Globus pallidus (tissue), 1 donor: ENCODE results near the gene PIN1.
"Not testable (repeated sequence)": the region's sequence is repeated elsewhere in the genome, so short reads cannot be mapped to it uniquely, and the experiment has no call there.

Experiments used
- DNase-seq: peaks from one replicate; pipeline ENCODE4 v3.0.0-alpha.2; 2015; ENCODE audit warnings: low spot score

The PIN1 gene

GRCh38 chr19:9834726-9835506 is at the start of gene PIN1:
PIN1 (plus strand) TSS chr19:9835318; CDS start chr19:9835345, 27 bp downstream.
- peak; percentile 98 for DNase-seq

GRCh38 chr19:9785367-9786331 is 49.5 kb upstream of the PIN1 start:
- DNase-seq = peak; percentile 91

GRCh38 chr19:9786342-9786741 is 48.8 kb upstream of the PIN1 start:
- no peak for DNase-seq

- no peak for DNase-seq
Measured at GRCh38 chr19:9786819-9787218, 48.3 kb upstream of the PIN1 start.

GRCh38 chr19:9788604-9789003 is 46.5 kb upstream of the PIN1 start:
- not testable (repeated sequence) for DNase-seq

- DNase-seq = no peak
Measured at GRCh38 chr19:9789066-9789465, 46.1 kb upstream of the PIN1 start.

- not testable (repeated sequence) for DNase-seq
Measured at GRCh38 chr19:9789579-9789978, 45.5 kb upstream of the PIN1 start.

- DNase-seq = not testable (repeated sequence)
Measured at GRCh38 chr19:9791073-9791367, 44.1 kb upstream of the PIN1 start.

- DNase-seq = peak; percentile 96
Measured at GRCh38 chr19:9791552-9792205, 43.4 kb upstream of the PIN1 start.

GRCh38 chr19:9792206-9793070 is 42.7 kb upstream of the PIN1 start:
- DNase-seq = peak; percentile 94

GRCh38 chr19:9793071-9793591 is 42.0 kb upstream of the PIN1 start:
- peak; percentile 30 for DNase-seq

- peak; percentile 85 for DNase-seq
Measured at GRCh38 chr19:9796113-9796773, 38.9 kb upstream of the PIN1 start.

- DNase-seq = no peak
Measured at GRCh38 chr19:9797871-9798270, 37.2 kb upstream of the PIN1 start.

GRCh38 chr19:9799162-9799561 is 36.0 kb upstream of the PIN1 start:
- no peak for DNase-seq

- no peak for DNase-seq
Measured at GRCh38 chr19:9801976-9802375, 33.1 kb upstream of the PIN1 start.

- DNase-seq = no peak
Measured at GRCh38 chr19:9806803-9807202, 28.3 kb upstream of the PIN1 start.

- DNase-seq = no peak
Measured at GRCh38 chr19:9808855-9809824, 26.0 kb upstream of the PIN1 start.

GRCh38 chr19:9811139-9811538 is 24.0 kb upstream of the PIN1 start:
- no peak for DNase-seq

- DNase-seq = no peak
Measured at GRCh38 chr19:9818175-9818733, 16.9 kb upstream of the PIN1 start.
